Esophagus squamous epithelium (tissue), 5 donors: ENCODE measurements around the gene RPH3AL. TPM values are rescaled to one million over a fixed set of nuclear protein-coding genes. Genes with fewer than 3 reads are reported as not detected.

Experiments
- DNase-seq: peaks from one replicate; lab custom pipeline; 2025; lab: John Stamatoyannopoulos, UW
- H3K27ac ChIP-seq, 4 donors: fragments of 200-600 bp; sonication (generic); one replicate each; pipeline ENCODE4 v1.5.1; 2016 to 2019; ENCODE audit warnings: mild to moderate bottlenecking in 1 of 4
- H3K27me3 ChIP-seq, 4 donors: fragments of 200-600 bp; sonication (generic); 1 replicate in 3 of 4; 2 replicates in 1 of 4; pipeline versions ENCODE4 v1.5.1 to v1.6.0; 2017 to 2021; ENCODE audit warnings: antibody characterized with exemption in 1 of 4
- H3K36me3 ChIP-seq, 3 donors: fragments of 200-600 bp; sonication (generic); one replicate each; pipeline ENCODE4 v1.5.1; 2016 to 2019
- H3K4me1 ChIP-seq, 3 donors: fragments of 200-600 bp; sonication (generic); one replicate each; pipeline ENCODE4 v1.5.1; 2017 to 2019
- H3K4me3 ChIP-seq, 4 donors: fragments of 200-600 bp; sonication (generic); 1 replicate in 3 of 4; 2 replicates in 1 of 4; pipeline ENCODE4 v1.5.1; 2016 to 2019; ENCODE audit warnings: mild to moderate bottlenecking in 2 of 4, moderate library complexity in 1 of 4
- H3K9me3 ChIP-seq, 3 donors: fragments of 200-600 bp; sonication (generic); one replicate each; pipeline ENCODE4 v1.5.1; 2016 to 2019
- CTCF ChIP-seq, 6 experiments: fragments of 450-650 bp in 4 of 6; fragments of 200-600 bp in 2 of 6; sonication (generic) in 2 of 6; IDR thresholded peaks; one replicate each; pipeline ENCODE4 v1.5.1; 2016 to 2019; ENCODE audit warnings: antibody characterized with exemption in 6 of 6, mild to moderate bottlenecking in 4 of 6, moderate library complexity in 4 of 6
- POLR2A ChIP-seq, 4 donors: fragments of 450-650 bp; IDR thresholded peaks; one replicate each; pipeline ENCODE4 v1.6.1; 2017; ENCODE audit warnings: antibody characterized with exemption in 4 of 4, mild to moderate bottlenecking in 4 of 4, moderate library complexity in 3 of 4
- WGBS, 2 donors: methylation state at CpG; one replicate each; pipeline ENCODE4 v1.1.5; 2018; 5-methylcytosine and 5-hydroxymethylcytosine counted together
- intact Hi-C: fragments of 100-400 bp; cut with DNase I; formaldehyde crosslinking; loops from one replicate; pipeline ENCODE4 v1.15.0; 2022
- total RNA-seq, 4 donors: library from RNA; depleted of rRNA; stranded (reverse); fragments of >200 nt; gene quantifications; one replicate each; pipeline ENCODE4 v1.1.0, GENCODE V29; 2016
- donor health status: DM: yes; HTN: yes; CAD: no.

The RPH3AL gene
- total RNA-seq, 4 donors from 2014 or later: 5.2 to 18.3 (median 7.5) TPM

- no peak overlapping the region for H3K27ac ChIP-seq
Observed at GRCh38 chr17:263773-264172, 88.8 kb downstream of the RPH3AL start.

GRCh38 chr17:263271-263670 lies 89.3 kb downstream of the RPH3AL start:
- DNase-seq: no peak
- H3K4me1 ChIP-seq: peaks cover 0 to 25% (median 8%) of the 10 kb centered on the region in 3 donors
- 93 to 96% methylated on average over 18 of the region's 18 CpGs for WGBS, 2 donors
- peaks cover 0 to 23% (median 0%) of the 10 kb centered on the region in 3 donors for H3K36me3 ChIP-seq
- H3K27me3 ChIP-seq: no peaks in the 10 kb centered on the region
- no peak overlapping the region for H3K4me3 ChIP-seq
- TF ChIP-seq CTCF (IDR thresholded peaks at IDR 0.05) (no peak), POLR2A (IDR thresholded peaks at IDR 0.05) (no peak)
- intact Hi-C loops: no loop called here
- H3K27ac ChIP-seq: no peak overlapping the region
- no peaks in the 10 kb centered on the region for H3K9me3 ChIP-seq

More at GRCh38 chr17:263773-264172, 88.8 kb downstream of the RPH3AL start:
- no peaks in the 10 kb centered on the region for H3K27me3 ChIP-seq
- intact Hi-C loops: no loop called here
- H3K4me1 ChIP-seq: peaks cover 0 to 25% (median 8%) of the 10 kb centered on the region in 3 donors
- no peak for TF ChIP-seq POLR2A (IDR thresholded peaks at IDR 0.05)
- TF ChIP-seq CTCF (IDR thresholded peaks at IDR 0.05): no peak
- no peak overlapping the region for H3K4me3 ChIP-seq
- 95 to 96% methylated on average over 16 to 24 of the region's 24 CpGs for WGBS, 2 donors
- H3K9me3 ChIP-seq: no peaks in the 10 kb centered on the region
- peaks cover 0 to 23% (median 0%) of the 10 kb centered on the region in 3 donors for H3K36me3 ChIP-seq
- no peak for DNase-seq

GRCh38 chr17:261635-262034 lies 91.0 kb downstream of the RPH3AL start:
- no peak overlapping the region for H3K4me3 ChIP-seq
- no peaks in the 10 kb centered on the region for H3K27me3 ChIP-seq
- intact Hi-C loops: no loop called here
- 71 to 75% methylated on average over 8 of the region's 8 CpGs for WGBS, 2 donors
- H3K27ac ChIP-seq: peak overlapping the region in 1 of 4 donors; percentile 46
- DNase-seq: no peak
- peaks cover 0 to 20% (median 4%) of the 10 kb centered on the region in 3 donors for H3K4me1 ChIP-seq
- no peak for TF ChIP-seq POLR2A (IDR thresholded peaks at IDR 0.05)
- TF ChIP-seq CTCF (IDR thresholded peaks at IDR 0.05): no peak
- H3K36me3 ChIP-seq: peaks cover 0 to 23% (median 0%) of the 10 kb centered on the region in 3 donors
- no peaks in the 10 kb centered on the region for H3K9me3 ChIP-seq

- peak overlapping the region in 2 of 4 donors; percentile 46 to 54 for H3K27ac ChIP-seq
- TF ChIP-seq POLR2A (IDR thresholded peaks at IDR 0.05) (no peak), CTCF (IDR thresholded peaks at IDR 0.05) (no peak)
- H3K4me3 ChIP-seq: no peak overlapping the region
- WGBS, 2 donors: 74 to 85% methylated on average over 4 of the region's 4 CpGs
- intact Hi-C loops: no loop called here
- peaks cover 0 to 23% (median 0%) of the 10 kb centered on the region in 3 donors for H3K36me3 ChIP-seq
- no peaks in the 10 kb centered on the region for H3K9me3 ChIP-seq
- no peak for DNase-seq
- H3K4me1 ChIP-seq: peaks cover 0 to 13% (median 0%) of the 10 kb centered on the region in 3 donors
- H3K27me3 ChIP-seq: no peaks in the 10 kb centered on the region
Observed at GRCh38 chr17:260944-261343, 91.7 kb downstream of the RPH3AL start.

GRCh38 chr17:260031-260791 lies 92.4 kb downstream of the RPH3AL start:
- peak overlapping the region in 2 of 4 donors; percentile 46 to 54 for H3K27ac ChIP-seq

More at GRCh38 chr17:260031-260791, 92.4 kb downstream of the RPH3AL start:
- Histone ChIP-seq H3K9me3 (no peaks in the 10 kb centered on the region), H3K4me3 (no peak overlapping the region), H3K36me3 (peaks cover 0 to 23% (median 0%) of the 10 kb centered on the region in 3 donors), H3K27me3 (no peaks in the 10 kb centered on the region), H3K4me1 (peaks cover 0 to 7% (median 0%) of the 10 kb centered on the region in 3 donors)
- no peak for DNase-seq
- 74 to 85% methylated on average over 6 to 10 of the region's 15 CpGs for WGBS, 2 donors
- intact Hi-C loops: no loop called here
- TF ChIP-seq POLR2A (IDR thresholded peaks at IDR 0.05) (no peak), CTCF (IDR thresholded peaks at IDR 0.05) (no peak)
